DMS53 (cell line): Measurements from ENCODE around the gene RAE1.
"Not testable (repeated sequence)": the region's sequence is repeated elsewhere in the genome, so short reads cannot be mapped to it uniquely, and the experiment has no call there.

Experiments used
- DNase-seq: peaks from one replicate; lab custom pipeline; 2025; lab: John Stamatoyannopoulos, UW

RAE1 gene

DNA sequence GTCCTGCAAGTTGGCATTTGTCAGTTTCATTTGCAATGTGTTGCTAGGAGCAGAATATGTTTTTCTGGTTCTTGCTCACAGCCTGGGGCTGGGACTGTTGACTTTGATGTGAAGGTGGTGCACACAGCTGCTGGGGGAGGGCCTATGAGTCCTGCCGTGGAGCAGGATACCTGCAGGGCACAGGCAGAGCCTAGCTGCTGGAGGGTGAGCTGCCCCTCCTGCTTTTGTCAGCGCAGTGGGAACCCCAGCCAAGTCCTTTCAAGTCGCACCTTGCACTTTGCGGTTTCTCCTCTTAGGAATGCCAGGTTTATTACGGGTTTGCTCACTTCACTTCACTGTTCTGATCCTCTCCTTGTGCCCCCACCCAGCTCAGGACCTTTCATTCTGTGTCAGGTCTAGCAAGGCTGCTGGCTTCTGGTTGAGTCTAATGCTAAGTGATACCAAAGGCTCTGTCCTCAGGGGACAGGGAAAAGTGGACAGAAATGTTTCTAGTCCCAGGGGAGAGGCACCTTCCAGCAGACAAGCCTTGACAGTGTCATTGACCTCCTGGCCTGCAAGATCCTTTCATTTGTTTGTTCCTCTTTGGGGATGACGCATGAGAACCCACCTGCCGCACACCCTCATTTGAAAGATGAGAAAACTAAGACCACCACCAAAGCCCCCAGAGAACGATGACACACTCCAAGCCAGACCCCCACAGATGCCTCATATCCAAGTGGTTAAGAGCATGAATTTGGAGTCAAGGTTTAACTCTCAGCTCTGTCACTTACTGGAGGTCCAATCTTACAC, 24.2 kb upstream of the RAE1 start:
- peak; percentile 19 for DNase-seq

- DNase-seq = no peak
Measured at GRCh38 chr20:57327820-57328219, 23.2 kb upstream of the RAE1 start.

DNA sequence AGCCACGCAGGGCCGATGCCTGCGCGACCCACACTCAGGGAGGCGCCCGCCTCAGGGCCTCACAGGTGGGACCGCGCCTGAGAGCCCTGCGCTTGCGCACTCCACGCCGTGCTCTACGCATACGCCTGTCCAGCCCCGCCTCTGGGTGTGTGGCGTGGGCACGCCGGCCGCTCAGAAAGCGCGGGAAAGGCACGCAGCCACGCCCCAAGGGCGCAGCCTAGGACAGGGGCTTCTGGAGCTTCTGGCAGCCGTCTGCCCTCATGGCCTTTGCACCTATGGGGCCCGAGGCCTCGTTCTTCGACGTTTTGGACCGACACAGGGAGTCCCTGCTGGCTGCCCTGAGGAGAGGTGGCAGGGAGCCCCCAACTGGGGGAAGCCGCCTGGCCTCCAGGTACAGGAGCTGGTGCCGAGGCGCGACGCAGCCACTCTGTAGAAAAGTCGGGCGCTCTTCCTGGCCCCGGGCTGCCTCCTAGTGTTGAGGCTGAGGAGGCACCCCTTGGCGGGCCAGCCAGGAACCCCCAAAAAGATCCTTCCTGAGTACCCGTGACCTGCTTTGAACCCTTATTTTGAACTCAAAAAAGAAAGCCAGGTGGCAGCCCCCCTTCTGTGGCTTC, 21.3 kb upstream of the RAE1 start, which contains the start of gene SPO11:
SPO11 (plus strand) TSS at position 196 of the 614 bp plus-strand sequence; CDS start at position 261, 65 bp downstream.
- no peak for DNase-seq

DNA sequence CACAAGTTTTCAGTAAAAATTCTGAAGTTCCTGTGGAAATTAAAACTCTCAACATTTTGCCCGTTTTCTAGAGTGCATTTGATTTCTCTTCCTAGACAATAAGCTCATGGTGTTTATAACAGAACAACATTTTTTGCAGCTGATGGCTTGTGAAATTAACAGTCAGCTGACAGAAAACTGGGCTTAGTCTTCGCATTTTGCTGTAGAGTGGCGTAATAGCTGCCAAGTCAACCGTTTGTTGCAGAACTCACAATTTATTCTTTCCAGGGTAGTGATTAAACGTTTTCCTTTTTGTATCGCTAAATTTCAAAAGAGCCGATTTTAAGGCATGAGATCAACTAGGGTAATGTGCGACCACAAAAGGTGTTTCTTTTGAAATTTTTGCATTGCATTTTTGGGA, 20.1 kb upstream of the RAE1 start:
- no peak for DNase-seq

DNA sequence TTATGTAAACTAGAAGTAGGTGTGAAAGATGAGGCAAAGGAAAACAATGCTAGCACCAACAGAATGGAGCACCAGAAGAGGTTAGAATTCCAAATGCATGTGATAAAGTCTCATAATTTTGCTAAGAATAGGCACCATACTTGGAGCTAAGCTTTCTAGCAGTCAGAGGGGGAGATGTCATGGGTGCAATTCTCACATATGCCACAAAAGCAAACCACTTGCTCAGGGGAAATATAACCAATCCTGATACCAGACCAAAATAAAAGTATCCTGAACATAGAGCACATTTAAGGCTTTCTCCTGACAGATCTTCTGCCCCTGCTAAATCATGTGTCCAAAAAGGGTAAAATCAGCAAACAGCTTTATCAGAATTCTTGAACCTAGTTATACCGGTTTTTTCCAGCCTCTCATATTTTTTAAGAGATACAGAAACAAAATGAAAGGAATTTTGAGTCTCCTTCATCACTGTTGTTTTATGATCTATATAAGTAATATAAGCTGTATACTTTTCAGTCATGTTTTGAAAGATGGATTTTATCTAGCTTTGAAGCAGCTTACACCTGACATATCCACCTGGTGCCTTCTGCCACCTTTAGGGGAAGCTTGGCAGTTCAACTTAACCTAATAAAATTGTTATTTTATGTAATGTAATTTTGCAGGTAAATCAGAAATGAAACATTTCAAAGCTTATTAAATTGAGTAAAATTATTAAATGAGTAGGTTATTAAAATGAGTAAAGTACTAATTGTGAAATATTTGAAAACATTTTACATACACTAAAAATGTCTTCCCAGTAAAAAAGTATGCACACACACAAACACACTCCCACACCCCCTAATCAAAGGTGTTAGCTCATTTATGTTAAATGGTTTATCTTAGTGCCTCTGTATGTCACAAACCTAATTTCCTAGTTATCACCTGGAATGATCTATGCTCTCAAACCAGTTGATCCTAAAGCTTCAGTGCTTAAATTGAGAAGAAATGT, 18.7 kb upstream of the RAE1 start:
- DNase-seq = peak; percentile 20

GRCh38 chr20:57335392-57335791, 15.7 kb upstream of the RAE1 start:
- DNase-seq = no peak

DNA sequence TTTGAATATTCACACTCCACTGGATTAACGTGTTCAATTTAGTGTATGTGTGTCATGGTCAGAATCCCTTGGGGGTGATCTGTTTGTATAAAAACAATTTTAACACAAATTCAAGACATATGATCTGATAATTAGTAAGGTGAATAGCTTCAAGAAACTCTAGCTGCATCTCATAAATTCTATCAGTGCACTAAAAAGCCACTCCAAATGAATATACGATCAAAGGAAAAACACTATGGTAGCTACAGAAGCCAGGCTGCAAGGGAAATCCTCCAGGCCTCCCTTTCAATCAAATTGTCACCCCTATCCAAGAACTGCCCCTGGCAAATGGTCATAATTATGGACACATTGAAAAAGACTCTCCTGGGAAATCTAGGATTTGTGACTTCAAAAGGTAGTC, 9.4 kb upstream of the RAE1 start:
- no peak for DNase-seq

- DNase-seq = no peak
Measured at GRCh38 chr20:57342829-57343228, 8.2 kb upstream of the RAE1 start.

- DNase-seq = peak; percentile 74
Measured at GRCh38 chr20:57346477-57346876, 4.6 kb upstream of the RAE1 start.

- no peak for DNase-seq
Measured at GRCh38 chr20:57347393-57347792, 3.7 kb upstream of the RAE1 start.

- not testable (repeated sequence) for DNase-seq
Measured at GRCh38 chr20:57348200-57348921, 2.7 kb upstream of the RAE1 start.

DNA sequence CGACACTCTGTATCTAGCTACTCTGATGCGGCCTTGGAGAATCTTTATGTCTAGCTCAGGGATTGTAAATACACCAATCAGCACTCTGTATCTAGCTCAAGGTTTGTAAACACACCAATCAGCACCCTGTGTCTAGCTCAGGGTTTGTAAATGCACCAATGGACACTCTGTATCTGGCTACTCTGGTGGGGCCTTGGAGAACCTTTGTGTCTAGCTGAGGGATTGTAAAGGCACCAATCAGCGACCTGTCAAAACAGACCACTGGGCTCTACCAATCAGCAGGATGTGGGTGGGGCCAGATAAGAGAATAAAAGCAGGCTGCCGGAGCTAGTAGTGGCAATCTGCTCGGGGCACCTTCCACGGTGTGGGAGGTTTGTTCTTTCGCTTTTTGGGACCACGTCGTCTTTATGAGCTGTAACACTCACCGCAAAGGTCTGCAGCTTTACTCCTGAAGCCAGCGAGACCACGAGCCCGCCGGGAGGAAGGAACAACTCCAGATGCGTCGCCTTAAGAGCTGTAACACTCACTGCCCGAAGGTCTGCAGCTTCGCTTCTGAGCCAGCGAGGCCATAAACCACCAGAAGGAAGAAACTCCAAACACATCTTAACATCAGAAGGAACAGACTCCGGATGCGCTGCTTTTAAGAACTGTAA, 2.0 kb upstream of the RAE1 start:
- DNase-seq = not testable (repeated sequence)

DNA sequence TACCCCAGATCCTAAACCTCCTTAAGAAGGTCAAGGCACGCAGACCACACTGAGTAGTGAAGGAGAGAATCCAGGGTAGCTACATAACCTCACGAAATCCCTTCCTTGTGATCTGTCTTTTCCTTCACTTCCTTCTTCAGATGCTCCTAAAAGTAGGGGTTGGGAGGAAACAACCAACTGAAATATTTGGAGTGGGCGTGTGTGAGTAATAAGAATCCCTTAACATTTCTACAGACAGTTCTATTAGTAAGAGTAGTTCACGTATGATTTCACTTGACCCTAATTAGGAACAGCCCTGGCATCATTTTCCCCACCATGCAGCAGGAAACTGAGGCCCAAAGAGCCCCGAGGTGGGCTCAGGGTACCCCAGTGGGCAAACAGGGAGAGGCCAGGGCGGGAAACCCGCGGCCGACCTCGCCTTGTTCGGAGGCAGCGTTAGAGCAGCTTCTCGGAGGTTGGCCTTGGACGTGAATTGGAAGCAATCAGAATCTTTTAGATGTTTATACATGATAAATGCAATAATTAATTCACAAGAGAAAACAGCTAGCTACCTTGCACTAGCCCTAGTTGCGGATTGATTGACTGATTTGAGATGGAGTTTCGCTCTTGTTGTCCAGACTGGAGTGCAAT, 859 bp upstream of the RAE1 start:
- no peak for DNase-seq

GRCh38 chr20:57350726-57351041, 371 bp upstream of the RAE1 start:
- DNase-seq = not testable (repeated sequence)

- DNase-seq = no peak
Measured at GRCh38 chr20:57352305-57352704, 1.2 kb downstream of the RAE1 start.

DNA sequence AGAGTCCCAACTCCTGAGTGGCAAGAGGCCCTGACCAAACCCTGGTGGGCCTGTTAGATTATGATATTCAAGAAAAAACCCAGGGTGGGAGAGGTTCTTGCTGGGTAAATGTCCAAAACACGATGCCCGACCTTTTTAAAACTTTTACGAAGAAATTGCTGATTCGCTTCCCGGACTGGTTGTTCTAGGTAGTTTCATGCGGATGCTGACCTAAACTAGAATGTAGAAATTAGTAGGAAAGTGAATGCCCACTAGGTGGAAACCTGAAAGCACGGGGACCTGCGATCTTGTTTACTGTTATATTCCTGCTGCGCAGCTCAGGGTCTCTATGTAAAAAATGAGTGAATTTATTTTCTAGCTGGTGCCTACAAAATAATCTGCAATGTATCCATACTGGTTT, 2.3 kb downstream of the RAE1 start:
- no peak for DNase-seq

DNA sequence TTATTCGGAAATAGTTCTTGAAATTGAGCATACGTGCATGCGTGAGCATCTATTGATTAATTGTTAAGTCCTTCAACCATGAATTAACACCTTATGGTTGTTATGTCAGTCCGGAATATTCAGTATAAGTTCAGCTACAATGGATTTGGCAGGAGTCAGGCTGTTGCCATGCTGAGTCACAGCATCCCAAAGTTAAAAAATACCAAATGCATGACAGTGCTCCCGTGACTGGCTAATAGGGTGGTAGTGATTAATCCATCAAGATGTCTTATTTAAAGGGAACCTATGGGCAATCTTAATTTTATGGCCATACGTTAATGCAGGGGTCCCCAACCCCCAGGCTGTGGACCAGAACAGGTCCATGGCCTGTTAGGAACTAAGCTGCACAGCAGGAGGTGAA, 10.5 kb downstream of the RAE1 start:
- DNase-seq = no peak

DNA sequence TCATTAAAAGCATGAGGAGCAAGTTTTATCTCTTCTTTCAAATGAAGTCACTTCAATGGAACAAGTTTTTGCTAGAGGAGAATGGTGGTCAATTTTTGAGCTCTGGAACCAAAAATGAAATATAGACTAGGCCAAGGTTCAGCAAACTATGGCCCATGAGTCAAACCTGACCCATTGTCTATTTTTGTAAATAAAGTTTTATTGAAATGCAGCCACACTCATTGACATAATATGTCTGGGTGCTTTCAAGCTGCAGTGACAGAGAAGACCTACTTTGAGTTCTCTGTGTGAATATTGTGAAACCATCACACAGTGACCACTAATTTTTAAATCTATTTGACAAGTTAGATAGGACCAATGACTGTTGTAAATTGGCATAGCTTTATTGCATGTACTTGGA, 13.4 kb downstream of the RAE1 start:
- no peak for DNase-seq

- no peak for DNase-seq
Measured at GRCh38 chr20:57369596-57369995, 18.5 kb downstream of the RAE1 start.

GRCh38 chr20:57370316-57370715, 19.3 kb downstream of the RAE1 start:
- no peak for DNase-seq

DNA sequence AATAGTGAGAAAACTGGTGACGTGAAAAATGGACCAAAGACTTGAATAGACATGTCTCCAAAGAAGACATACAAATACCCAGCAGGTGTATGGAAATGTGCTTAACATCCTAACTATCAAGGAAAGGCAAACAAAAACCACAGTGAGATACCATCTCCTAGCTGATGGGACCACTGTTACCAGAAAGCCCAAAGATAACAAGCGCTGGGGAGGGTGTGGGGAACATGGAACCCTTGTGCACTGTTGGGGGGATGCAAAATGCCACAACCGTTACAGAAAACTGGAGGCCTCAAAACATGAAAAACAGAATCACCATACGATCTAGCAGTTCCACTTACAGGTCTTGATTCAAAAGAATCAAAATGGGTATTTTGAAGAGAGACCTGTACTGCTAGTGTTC, 20.3 kb downstream of the RAE1 start:
- no peak for DNase-seq
